Testis (tissue), 2 donors: ENCODE measurements around the gene MON2.

Source experiments
- POLR2A ChIP-seq: fragments of 450-650 bp; IDR thresholded peaks from one replicate; pipeline ENCODE4 v1.6.1; 2017; ENCODE audit warnings: antibody characterized with exemption, mild to moderate bottlenecking, moderate library complexity
- TF ChIP-seq, protein P1 (sequence below), 3 experiments: fragments of 450-650 bp in 2 of 3; fragments of 200-600 bp in 1 of 3; sonication (generic) in 1 of 3; IDR thresholded peaks; one replicate each; pipeline ENCODE4 v1.5.1; 2016 to 2019; ENCODE audit warnings: antibody characterized with exemption in 3 of 3, mild to moderate bottlenecking in 2 of 3, moderate library complexity in 1 of 3

DNA sequence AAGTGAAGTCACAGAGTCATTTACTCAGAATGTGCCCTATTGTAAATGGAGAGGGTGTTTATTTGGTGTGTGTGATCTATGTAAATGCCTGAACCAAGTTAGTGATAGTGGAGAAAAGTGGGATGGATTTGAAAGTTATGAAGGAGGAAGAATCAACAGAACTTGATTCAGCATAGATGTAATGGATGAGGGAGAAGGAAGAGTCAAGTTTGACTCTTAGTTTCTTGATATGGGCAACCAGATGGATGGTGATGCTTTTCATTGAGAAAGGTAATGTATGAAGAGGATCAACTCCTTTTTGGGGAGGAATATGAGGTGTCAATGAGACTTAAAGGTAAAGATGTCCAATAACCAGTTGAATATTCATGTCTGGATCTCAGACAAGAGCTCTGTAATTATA lies 6.7 kb upstream of the MON2 start:
- TF ChIP-seq, protein P1, sequence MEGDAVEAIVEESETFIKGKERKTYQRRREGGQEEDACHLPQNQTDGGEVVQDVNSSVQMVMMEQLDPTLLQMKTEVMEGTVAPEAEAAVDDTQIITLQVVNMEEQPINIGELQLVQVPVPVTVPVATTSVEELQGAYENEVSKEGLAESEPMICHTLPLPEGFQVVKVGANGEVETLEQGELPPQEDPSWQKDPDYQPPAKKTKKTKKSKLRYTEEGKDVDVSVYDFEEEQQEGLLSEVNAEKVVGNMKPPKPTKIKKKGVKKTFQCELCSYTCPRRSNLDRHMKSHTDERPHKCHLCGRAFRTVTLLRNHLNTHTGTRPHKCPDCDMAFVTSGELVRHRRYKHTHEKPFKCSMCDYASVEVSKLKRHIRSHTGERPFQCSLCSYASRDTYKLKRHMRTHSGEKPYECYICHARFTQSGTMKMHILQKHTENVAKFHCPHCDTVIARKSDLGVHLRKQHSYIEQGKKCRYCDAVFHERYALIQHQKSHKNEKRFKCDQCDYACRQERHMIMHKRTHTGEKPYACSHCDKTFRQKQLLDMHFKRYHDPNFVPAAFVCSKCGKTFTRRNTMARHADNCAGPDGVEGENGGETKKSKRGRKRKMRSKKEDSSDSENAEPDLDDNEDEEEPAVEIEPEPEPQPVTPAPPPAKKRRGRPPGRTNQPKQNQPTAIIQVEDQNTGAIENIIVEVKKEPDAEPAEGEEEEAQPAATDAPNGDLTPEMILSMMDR (IDR thresholded peaks at IDR 0.05) = no peak
- no peak for TF ChIP-seq POLR2A
